HG03442 (cell line): Measurements from ENCODE around the gene DGKQ.

Source experiments
- ATAC-seq: cut with Tn5 transposase; IDR thresholded peaks from one replicate; pipeline ENCODE4 v1.9.1; 2021; ENCODE audit warnings: mild to moderate bottlenecking, moderate library complexity; ENCODE audit not compliant: unreplicated experiment

The DGKQ gene, protein sequence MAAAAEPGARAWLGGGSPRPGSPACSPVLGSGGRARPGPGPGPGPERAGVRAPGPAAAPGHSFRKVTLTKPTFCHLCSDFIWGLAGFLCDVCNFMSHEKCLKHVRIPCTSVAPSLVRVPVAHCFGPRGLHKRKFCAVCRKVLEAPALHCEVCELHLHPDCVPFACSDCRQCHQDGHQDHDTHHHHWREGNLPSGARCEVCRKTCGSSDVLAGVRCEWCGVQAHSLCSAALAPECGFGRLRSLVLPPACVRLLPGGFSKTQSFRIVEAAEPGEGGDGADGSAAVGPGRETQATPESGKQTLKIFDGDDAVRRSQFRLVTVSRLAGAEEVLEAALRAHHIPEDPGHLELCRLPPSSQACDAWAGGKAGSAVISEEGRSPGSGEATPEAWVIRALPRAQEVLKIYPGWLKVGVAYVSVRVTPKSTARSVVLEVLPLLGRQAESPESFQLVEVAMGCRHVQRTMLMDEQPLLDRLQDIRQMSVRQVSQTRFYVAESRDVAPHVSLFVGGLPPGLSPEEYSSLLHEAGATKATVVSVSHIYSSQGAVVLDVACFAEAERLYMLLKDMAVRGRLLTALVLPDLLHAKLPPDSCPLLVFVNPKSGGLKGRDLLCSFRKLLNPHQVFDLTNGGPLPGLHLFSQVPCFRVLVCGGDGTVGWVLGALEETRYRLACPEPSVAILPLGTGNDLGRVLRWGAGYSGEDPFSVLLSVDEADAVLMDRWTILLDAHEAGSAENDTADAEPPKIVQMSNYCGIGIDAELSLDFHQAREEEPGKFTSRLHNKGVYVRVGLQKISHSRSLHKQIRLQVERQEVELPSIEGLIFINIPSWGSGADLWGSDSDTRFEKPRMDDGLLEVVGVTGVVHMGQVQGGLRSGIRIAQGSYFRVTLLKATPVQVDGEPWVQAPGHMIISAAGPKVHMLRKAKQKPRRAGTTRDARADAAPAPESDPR

DNA sequence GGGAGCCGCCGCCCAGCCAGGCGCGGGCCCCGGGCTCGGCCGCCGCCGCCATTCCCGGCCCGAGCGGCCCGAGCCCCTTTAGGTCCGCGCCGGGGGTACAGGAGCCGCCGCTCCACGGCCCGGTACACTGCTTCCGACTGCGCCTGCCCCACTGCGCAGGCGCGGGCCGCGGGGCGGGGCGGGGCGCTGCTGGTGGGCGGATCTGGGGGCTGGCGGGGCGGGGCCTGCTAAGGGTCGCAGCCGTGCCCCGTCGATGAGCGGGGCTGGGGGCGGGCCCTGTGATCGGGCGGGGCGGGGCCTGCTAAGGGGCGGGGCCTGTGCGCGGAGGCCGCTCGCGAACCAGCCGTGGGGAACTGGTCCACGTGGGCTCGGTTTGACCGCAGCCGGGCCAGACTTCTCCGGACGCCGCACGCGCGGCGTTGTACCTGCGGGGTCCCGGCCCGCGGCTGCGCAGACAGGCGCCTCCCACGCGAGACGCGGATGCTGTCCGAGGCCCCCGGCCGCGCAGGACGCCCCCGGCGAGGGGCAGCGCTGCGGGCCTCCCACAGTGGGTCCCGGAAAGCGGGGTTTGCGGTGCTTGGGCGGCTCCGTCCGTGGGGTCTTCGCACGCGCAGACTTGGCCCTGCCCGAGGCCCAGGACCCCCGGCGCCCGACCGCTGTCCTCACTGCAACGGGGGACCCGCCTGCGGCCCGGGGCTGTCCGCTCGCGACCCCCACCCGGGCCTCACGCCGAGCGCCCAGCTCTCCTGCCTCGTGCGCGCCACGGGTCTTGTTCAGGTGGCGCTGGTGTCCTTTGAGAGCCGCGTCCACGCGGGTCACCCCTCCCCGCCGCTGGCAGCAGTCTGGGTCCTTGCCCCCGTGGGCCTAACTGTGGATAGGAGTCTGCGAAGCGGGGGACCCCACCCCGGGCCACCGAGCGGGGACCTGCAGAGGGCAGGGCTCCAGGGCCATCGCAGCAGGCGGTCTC lies at the start of gene DGKQ:
Gene DGKQ, minus strand, starts transcription at position 139 of the 967 bp plus-strand sequence. Its CDS starts 87 bp downstream, at position 52.
- peak; percentile 55 for ATAC-seq

DNA sequence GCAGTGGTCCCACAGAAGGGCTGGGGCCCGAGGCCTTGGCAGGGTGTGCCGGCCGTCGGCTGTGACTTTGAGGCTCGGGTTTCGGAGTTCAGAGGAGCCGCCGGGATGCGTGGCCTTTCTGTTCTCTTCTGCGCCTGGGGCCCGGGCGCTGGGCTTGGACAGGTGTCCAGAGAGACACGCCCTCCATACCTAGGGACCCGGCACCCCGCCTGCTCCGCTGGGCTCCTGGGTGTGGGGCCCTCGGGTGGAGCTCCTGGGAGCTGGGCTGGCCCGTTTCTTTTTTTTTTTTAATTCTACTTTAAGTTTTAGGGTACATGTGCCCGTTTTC lies 49.3 kb upstream of the DGKQ start:
- ATAC-seq = no peak

DNA sequence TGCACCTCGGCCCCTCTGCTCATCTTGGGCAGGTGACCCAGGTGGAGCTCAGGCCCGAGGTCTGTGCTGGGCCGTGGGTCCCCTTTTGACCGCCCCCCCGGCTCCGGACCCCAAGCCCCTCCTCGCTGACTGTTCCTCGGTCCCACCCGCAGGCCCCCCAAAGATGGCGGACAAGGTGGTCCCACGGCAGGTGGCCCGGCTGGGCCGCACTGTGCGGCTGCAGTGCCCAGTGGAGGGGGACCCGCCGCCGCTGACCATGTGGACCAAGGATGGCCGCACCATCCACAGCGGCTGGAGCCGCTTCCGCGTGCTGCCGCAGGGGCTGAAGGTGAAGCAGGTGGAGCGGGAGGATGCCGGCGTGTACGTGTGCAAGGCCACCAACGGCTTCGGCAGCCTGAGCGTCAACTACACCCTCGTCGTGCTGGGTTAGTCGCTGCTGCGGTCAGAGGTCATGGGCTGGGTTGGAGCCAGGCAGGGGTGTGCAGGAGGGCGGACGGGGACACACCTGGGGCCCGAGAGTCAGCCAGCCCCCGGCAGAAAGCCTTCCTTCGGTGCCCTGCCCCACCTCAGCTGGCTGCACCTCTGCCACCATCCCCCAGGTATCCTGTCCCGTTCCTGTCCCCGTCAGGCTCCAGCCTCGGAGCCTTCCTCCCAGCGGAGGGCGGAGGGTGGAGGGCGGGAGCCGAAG lies 48.8 kb upstream of the DGKQ start:
- no peak for ATAC-seq

DNA sequence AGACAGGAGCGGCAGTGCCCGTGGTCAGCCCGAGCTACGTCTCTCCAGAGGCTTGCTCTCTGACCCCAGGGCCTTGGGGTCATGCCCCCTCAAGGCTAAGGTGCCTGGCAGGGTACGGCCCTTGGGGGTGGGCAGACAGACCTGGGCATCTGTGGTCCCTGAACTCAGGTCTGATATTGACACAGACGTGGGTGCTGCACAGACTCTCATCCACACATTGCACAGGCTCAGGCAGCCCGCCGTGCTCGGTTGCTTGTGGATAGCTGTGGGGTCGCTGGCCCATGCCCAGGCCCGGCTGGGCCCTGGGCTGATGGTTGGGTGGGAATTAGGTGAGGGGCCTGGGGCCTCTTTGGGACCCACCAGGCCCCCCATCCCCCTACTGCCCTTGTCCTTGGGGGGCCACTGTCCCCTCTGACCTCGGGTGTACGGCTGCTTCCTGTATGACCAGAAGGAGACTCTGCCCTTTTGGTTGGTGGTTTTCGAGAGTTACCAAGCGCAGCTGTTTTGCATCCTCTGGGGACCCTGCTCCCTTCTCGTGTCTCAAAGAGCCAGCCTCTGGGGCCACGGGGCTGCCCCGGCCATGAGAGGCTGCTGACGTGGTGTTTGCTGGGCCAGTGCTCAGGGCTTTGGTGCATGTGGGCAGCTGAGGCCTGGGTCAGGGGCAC lies 48.1 kb upstream of the DGKQ start:
- ATAC-seq = peak; percentile 65

DNA sequence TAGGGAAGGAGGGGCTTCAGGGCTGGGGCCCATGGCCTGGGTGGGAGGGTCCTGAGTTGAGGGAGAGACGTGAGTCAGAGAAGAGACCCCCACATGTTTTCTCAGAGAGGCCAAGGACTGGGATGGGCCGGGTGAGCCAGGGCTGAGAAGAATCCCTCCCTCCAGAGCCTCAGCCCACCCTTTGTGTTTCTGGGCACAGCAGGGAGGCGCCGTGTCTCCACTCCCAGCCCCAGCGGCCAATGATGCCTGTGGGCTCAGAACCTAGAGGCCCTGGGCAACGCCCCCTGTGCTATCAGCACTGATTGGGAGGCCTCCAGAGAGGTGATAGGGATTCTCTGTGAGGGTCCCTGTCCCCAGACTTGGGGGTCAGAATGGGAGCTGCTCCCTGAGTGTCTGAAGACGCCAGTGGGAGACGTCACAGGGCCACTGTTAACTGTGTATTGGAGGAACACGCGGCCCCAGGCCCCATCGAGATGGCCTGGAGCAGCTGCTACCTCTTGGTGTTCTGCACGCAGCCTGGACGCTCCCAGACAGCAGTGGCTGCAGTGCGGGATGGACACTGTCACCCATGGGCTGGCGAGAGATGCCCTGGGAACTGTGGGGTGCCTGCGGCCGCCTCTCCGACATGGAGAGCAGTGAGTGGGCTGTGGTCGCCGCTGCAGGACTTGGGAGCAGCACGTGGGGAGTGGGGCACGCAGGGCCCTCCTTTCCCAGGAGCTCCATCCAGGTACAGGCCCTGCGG lies 46.5 kb upstream of the DGKQ start:
- ATAC-seq = no peak

DNA sequence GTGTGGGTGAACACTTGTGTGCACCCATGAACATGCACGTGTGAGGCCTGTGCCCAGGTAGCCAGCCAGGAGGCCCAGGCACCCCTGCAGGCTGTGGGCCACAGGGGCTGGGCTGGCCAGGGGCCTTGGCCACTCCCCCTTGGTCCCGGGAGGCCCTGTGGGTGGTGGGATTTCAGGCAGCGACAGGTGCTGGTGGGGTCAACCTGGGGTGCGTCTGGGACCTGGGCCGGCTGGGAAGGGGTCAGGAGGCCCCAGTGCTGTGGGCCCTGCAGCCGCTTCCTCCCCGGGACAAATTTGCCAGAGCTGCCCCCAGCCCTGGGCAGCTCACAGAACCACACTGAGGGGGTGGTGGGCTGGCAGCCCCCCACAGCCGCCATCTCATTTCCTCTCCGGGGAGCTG lies 46.0 kb upstream of the DGKQ start:
- ATAC-seq = no peak

DNA sequence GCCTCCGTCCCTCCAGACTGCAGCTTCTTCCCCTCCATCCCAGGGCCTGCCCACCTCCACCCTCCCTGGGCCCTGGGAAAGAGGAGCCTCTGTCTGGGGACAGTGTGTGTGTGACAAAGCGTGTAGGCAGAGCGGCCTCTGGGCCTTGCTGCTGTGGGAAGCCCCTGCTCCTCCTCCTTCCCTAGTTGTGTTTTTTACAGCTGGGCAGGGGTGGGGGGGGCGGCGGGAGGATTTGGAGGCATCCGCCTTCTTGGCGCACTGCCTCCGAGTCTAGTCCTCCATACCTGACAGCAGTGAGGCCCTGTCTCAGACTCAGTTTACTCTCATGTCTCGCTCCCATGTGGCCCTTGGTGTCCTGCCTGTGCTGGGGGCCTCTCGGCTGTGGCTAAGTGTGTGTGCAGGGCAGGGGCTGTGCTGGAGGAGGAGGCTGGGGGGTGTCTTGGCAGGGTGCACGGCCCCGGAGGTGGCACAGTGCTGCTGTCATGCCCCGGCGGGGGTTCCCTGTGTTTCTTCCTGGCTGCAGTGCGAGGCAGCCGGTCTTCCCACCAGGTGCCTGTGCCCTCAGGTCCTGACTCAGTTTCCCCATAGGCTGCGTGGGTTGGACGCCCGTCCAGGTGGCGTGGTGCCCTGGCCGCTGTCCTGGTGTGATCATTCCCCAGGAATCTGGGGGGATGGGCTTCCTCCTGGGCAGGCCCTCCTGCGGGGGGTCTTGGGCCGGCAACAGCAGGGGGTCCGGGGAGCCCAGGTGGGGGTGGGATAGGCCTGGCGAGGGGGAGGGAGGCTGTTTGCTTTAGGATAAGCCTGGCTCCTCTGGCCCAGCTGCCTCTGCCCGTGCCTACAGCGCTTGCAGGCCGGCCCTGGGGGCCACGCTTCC lies 45.0 kb upstream of the DGKQ start:
- ATAC-seq = no peak

DNA sequence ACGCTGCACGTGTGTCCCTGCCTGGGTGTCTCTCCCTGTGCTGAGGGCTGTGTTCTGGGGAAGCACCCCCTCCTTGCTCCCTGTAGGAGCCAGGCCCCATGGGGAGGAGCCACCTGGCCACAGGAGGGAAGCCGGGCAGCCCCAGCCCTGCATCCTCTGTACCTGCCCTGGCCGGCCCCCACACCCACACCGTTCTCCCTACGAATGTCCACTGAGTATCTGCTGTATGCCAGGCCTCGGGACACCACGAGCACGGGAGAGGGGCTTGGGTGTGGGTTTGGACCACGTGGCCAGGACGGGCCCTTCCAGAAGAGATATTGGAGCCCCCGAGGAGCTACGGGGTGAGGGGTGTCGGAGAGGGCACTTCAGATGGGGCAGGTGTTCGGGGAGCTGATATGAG lies 44.3 kb upstream of the DGKQ start:
- ATAC-seq = no peak

DNA sequence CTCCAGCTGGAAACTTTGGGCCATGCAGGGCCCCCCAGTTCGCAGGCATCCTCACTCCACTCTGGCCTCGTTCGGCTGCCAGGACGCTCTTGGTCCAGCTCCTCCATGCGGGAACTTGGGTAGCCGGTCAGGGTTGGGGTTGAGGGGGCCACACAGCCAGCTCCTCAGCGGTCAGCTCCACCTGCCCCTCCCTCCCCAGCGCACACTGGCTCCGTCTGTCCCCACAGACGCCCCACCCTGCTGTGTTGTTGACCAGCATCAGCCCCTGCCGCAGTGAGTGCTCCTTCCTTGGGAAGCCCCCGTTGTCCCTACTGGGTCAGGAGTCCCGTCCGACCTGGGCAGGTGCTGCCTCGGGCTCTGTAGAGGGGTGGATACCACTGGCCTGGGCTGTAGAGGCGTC lies 43.8 kb upstream of the DGKQ start:
- no peak for ATAC-seq

DNA sequence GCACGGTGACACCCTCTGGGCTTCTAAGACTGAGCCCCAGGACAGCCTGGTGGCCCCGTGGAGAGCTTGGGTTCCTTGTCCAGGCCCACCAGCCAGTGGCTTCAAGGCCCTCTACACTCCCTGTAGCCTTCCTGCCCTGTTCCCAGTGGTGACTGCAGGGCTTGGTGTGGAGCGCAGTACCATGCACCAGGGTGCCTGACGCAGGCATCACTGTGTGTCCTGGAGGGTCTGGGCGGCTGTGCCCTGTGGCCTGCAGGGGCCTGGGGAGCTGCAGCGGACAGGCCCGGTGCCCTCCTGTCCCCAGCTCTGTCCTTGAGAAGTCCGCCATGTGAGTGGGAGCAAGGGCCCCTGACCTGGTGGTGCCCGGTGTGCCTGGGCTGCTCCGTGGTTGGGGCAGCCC lies 42.4 kb upstream of the DGKQ start:
- no peak for ATAC-seq

DNA sequence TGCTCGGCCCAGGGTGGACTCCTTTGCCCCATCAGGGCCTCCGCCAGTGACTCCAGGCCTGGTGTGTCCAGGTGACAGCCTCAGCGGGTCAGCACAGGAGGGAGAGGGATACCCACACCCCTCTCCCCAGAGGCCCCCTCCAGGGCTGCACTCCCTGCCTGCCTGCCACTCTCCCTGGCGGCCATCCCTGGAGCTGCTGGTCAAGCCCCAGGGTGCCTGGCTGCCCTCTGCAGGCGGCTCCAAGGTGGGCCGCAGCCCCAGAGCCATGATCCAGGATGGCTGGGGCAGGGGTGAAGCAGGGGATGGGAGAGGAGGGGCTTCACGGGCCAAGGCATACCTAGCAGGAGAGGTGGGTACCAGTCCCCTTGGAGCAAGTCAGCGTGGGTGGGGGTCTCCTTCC lies 41.8 kb upstream of the DGKQ start:
- ATAC-seq = no peak

DNA sequence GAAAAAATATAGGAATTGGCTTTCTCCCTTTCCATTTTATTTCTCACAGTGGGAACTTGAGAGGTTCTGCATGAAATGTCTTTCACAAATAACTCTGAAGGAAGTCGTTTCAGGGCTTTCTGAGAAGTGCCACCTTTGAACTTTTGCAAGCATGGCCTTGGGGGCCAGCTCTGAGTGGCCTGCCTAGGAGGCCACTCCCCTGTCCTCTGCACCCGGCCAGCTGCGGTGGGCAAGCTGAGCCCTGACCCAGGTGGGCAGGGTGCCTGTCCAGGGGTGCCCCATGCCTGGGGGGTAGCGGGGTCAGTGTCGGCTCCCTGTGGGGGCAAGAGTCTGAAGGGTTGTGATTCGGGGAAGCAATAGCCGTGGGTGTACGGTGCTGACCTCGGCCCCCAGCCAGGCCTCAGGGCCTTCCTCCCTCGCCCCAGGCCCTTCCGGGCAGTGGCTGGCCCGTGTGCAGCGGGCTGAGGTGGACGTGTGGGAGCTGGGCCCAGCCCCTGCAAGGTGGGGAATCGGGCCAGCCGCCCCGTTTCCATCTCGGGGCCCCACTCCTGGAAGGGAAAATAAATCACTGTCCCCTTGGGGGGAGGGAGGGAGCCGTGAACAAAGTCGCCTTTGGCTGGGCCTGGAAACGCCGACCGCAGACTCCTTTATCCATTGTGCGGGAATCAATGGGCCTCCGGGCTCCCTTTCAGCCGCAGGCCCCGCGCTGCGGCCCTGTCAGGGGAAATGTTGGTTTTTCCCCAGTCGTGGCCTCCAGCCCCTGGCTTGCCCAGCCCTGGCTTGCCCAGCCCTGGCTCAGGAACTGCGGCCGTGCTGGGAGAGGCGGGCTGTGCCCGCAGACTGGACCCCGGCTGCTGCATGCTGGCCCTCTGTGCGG lies 41.2 kb upstream of the DGKQ start:
- no peak for ATAC-seq

DNA sequence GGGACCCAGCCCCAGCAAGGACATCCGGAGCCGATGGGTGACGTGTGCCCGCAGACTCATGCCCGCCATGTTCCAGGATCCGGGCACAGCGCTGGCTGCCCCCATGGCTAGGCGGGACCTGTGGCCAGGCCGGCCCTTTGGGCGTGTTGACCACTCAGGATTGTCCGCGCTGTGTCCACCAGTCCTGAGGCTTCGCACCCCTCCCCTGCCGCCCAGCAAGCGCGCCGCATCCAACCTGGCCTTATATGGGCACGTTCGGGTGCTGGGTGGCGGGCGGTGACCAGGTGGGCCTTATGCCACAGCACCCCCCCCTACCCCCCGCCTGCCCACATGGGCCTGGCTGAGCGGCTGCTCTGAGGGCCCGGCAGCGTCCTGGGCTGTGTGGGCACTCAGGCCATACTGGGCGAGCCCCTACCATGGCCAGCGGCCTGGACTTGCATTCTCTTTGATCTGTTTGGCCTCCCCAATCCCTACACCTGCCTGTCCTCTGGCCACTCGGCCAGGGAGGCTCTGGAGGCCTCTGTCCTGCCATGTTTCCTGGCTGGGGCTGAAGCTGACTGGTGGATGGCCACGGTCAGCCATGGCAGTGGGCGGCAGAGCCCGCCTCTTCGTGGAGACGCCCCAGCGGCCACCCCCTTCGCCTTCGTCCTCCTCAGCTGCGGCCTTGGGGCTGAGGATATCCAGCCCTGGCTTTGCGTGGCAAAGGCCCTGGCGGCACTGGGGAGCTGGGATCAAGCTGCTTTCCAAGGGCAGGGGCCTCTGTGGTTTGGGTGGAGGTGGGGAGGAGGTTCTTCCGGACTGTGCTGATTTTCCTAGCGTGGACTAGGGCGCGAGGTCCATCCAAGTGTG lies 40.1 kb upstream of the DGKQ start:
- ATAC-seq = no peak

DNA sequence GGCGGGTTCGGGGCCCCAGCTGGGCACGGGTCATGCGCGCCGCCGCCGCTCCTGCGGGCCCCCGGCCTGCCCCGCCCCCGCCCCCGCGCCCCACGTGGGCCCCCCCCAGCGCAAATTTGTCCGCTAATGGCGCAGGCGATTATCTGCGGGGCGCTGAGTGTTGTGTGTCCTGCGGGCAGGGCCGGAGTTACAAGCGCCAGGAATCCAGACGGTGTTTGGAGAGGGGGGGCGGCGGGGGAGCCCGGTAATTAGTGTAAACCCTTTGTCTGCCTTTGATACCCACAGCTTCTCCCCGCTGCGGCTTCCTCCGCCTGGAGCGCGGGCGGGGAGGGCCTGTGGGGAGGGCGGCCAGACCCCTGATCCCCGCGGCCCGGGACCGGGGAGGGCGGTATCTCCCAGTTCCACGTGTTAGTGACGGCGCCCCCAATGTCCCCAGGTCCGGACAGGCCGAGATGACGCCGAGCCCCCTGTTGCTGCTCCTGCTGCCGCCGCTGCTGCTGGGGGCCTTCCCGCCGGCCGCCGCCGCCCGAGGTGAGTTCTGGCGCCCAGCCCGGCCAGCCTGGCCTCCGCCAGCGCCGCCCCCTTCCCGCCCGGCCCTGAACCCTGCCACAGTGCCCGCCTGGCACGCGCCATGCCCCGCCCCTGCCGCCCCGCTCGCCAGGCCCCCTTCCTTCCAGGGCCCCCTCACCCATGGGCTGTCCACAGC lies 38.8 kb upstream of the DGKQ start:
- ATAC-seq = no peak

DNA sequence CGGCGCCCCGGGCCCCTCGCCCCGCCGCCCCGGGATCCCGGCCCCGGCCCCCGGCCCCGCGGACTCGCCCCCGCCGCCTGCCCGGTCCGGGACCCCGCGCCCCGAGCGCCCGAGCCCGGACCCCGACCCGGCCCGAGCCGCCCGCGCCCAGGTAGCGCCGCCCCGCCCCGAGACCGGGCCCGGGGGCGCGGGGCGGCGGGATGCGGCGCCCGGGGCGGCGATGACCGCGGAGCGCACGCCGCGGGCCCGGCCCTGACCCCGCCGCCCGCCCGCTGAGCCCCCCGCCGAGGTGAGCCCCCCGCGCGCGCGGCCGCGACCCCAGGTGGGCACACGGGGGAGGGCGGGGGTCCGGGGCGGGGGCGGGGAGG lies 38.3 kb upstream of the DGKQ start:
- no peak for ATAC-seq
